SU-DHL-6 (cell line): Measurements from ENCODE around the gene RANBP17.

ENCODE experiments used
- H2AFZ ChIP-seq: fragments of 200-600 bp; sonication (generic); 2 replicates; pipeline ENCODE4 v1.6.1; 2014; ENCODE audit warnings: low read depth, mild to moderate bottlenecking, moderate library complexity, mixed read lengths, antibody characterized with exemption, low read length; ENCODE audit not compliant: severe bottlenecking
- H3F3A ChIP-seq: fragments of 200-600 bp; shearing (Covaris generic); 2 replicates; pipeline ENCODE4 v1.6.0; 2016; ENCODE audit warnings: antibody characterized with exemption, mild to moderate bottlenecking; ENCODE audit not compliant: insufficient read depth
- H3K27ac ChIP-seq: fragments of 200-600 bp; sonication (generic); 2 replicates; pipeline ENCODE4 v1.5.1; 2016; ENCODE audit warnings: low read depth, mild to moderate bottlenecking, low read length, moderate library complexity, mixed read lengths
- H3K27me3 ChIP-seq: fragments of 200-600 bp; sonication (generic), shearing (Covaris generic); 2 replicates; pipeline ENCODE4 v1.6.0; 2014; ENCODE audit warnings: mild to moderate bottlenecking, low read length
- H3K36me3 ChIP-seq: fragments of 200-600 bp; sonication (generic); 2 replicates; pipeline ENCODE4 v1.6.1; 2014; ENCODE audit warnings: mild to moderate bottlenecking, low read length, mixed read lengths
- H3K4me2 ChIP-seq: fragments of 300-600, 200-600 bp; shearing (Covaris generic), sonication (generic); 2 replicates; pipeline ENCODE4 v1.6.0; 2014; ENCODE audit warnings: low read length, low read depth, mild to moderate bottlenecking; ENCODE audit not compliant: poor library complexity, severe bottlenecking
- H3K4me3 ChIP-seq: fragments of 200-600 bp; sonication (generic); 2 replicates; pipeline ENCODE4 v1.5.1; 2014; ENCODE audit warnings: antibody characterized with exemption, low read length, mild to moderate bottlenecking, mixed read lengths; ENCODE audit not compliant: insufficient read depth, poor library complexity, severe bottlenecking
- H3K79me2 ChIP-seq: fragments of 200-600 bp; sonication (generic); 2 replicates; pipeline ENCODE4 v1.6.1; 2014; ENCODE audit warnings: mild to moderate bottlenecking, low read length, moderate library complexity; ENCODE audit not compliant: insufficient read depth
- H3K9ac ChIP-seq: fragments of 200-600 bp; sonication (generic); 2 replicates; pipeline ENCODE4 v1.7.0; 2014; ENCODE audit warnings: mild to moderate bottlenecking, low read length
- H3K9me2 ChIP-seq: fragments of 200-600 bp; sonication (generic); replicated peaks from 2 replicates; pipeline ENCODE4 v1.6.1; 2014; ENCODE audit warnings: low read length; ENCODE audit not compliant: insufficient read depth
- H3K9me3 ChIP-seq: fragments of 200-600 bp; sonication (generic); 2 replicates; pipeline ENCODE4 v1.6.1; 2014; ENCODE audit warnings: low read length, mixed read lengths; ENCODE audit not compliant: insufficient read depth
- H4K20me1 ChIP-seq: fragments of 200-600 bp; sonication (generic); 2 replicates; pipeline ENCODE4 v1.6.1; 2014; ENCODE audit warnings: low read depth, mild to moderate bottlenecking, antibody characterized with exemption, low read length, moderate library complexity, mixed read lengths
- EZH2phosphoT487 ChIP-seq: fragments of 200-600 bp; sonication (generic), shearing (Covaris generic); conservative IDR thresholded peaks from 2 replicates; pipeline ENCODE4 v1.6.1; 2018; ENCODE audit warnings: mild to moderate bottlenecking, antibody characterized with exemption, low read length, moderate library complexity, mixed read lengths
- TF ChIP-seq, protein P1 (sequence below): fragments of 200-600 bp; sonication (generic); IDR thresholded peaks from one replicate; pipeline ENCODE4 v1.5.1; 2017; ENCODE audit warnings: antibody characterized with exemption, mild to moderate bottlenecking, low read length, moderate library complexity; ENCODE audit not compliant: insufficient read depth, poor library complexity, severe bottlenecking

RANBP17 gene

DNA sequence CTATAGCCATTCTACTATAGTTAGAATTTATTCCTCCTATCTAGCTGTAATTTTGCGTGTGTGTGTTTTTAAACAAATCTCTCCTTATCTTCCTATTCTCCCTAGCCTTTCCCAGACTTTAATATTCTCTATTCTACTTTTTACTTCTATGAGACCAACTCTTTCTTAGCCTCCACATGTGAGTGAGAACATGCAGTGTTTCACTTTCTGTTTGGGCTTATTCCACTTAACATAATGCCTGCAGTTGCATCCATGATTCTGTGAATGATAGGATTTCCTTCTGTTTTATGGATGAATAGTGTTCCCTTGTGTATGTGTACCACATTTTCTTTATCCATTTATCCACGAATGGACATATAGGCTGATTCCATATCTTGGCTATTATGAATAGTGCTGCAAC lies 254.9 kb downstream of the RANBP17 start:
- H4K20me1 ChIP-seq = no peaks in the 10 kb centered on the region
- no peaks in the 10 kb centered on the region for H3K9me3 ChIP-seq
- no peak overlapping the region for H3K4me2 ChIP-seq
- H3K4me3 ChIP-seq = no peak overlapping the region
- no peak overlapping the region for H3K27ac ChIP-seq
- H3K9ac ChIP-seq = no peak overlapping the region
- H3K36me3 ChIP-seq = no peaks in the 10 kb centered on the region
- no peaks in the 10 kb centered on the region for H3K79me2 ChIP-seq
- TF ChIP-seq, protein P1, sequence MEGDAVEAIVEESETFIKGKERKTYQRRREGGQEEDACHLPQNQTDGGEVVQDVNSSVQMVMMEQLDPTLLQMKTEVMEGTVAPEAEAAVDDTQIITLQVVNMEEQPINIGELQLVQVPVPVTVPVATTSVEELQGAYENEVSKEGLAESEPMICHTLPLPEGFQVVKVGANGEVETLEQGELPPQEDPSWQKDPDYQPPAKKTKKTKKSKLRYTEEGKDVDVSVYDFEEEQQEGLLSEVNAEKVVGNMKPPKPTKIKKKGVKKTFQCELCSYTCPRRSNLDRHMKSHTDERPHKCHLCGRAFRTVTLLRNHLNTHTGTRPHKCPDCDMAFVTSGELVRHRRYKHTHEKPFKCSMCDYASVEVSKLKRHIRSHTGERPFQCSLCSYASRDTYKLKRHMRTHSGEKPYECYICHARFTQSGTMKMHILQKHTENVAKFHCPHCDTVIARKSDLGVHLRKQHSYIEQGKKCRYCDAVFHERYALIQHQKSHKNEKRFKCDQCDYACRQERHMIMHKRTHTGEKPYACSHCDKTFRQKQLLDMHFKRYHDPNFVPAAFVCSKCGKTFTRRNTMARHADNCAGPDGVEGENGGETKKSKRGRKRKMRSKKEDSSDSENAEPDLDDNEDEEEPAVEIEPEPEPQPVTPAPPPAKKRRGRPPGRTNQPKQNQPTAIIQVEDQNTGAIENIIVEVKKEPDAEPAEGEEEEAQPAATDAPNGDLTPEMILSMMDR = no peak
- TF ChIP-seq EZH2phosphoT487 = no peak
- H3K9me2 ChIP-seq = no peaks in the 10 kb centered on the region
- H3K27me3 ChIP-seq = no peaks in the 10 kb centered on the region
- H3F3A ChIP-seq = no peaks in the 10 kb centered on the region
- H2AFZ ChIP-seq = no peak overlapping the region

DNA sequence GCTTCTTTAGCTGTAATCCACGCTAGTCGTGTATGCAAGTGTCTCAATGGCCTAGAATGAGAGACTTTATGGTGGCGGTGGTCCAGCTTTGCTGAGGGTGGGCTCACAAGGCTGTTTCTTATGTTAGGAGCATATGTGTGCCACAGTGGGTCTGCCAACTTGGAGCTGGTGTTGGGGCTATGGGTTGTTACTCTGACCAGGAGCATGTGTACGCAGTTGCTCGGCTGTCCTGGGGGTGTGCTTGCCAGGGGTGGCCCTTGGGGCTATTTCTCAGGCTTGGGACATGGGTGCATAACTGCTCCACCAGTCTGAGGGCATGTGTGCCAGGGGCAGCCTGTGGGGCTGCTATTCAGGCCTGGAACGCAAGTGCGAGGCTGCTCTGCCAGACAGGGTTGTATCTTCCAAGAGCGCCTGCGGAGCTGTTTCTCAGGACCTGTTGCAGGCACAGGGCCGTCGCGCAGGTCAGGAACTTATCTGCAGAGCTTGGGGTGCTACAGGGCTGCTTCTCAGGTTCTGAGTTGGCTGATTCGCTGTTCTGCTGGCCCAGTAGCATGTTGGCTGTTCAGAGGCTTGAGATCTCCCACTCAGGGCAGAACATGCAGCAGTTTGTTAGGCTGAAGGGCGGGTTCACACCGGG lies 259.3 kb downstream of the RANBP17 start:
- no peak overlapping the region for H3K4me3 ChIP-seq
- no peaks in the 10 kb centered on the region for H3K9me2 ChIP-seq
- no peaks in the 10 kb centered on the region for H3F3A ChIP-seq
- H3K4me2 ChIP-seq = no peak overlapping the region
- H2AFZ ChIP-seq = no peak overlapping the region
- no peaks in the 10 kb centered on the region for H3K36me3 ChIP-seq
- H4K20me1 ChIP-seq = no peaks in the 10 kb centered on the region
- H3K27ac ChIP-seq = no peak overlapping the region
- no peaks in the 10 kb centered on the region for H3K9me3 ChIP-seq
- H3K9ac ChIP-seq = no peak overlapping the region
- TF ChIP-seq, protein P1 = no peak
- no peak for TF ChIP-seq EZH2phosphoT487
- H3K27me3 ChIP-seq = no peaks in the 10 kb centered on the region
- H3K79me2 ChIP-seq = no peaks in the 10 kb centered on the region

DNA sequence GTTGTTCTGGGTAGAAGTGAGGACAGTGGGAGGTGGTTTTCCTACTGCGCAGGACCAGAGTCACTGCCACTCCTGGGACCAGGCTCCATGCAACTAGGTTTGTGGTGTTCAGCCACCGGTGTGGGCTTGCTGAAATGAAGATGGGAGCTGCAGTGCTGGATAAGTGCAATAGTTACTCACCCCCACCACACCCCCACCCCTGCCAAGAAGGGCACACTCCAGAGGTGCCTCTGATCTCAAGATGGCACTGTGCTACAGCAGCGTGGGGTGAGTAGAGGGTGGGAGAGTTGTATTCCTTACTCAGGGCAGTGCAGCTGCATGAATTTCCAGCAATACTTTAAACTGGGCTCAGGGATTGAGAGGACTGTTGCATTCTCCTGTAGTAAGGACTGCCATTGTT lies 259.8 kb downstream of the RANBP17 start:
- no peak overlapping the region for H3K9ac ChIP-seq
- no peak overlapping the region for H3K4me3 ChIP-seq
- H3K36me3 ChIP-seq = no peaks in the 10 kb centered on the region
- no peak overlapping the region for H2AFZ ChIP-seq
- H3F3A ChIP-seq = no peaks in the 10 kb centered on the region
- TF ChIP-seq EZH2phosphoT487 = no peak
- TF ChIP-seq, protein P1 = no peak
- H4K20me1 ChIP-seq = no peaks in the 10 kb centered on the region
- no peak overlapping the region for H3K4me2 ChIP-seq
- no peaks in the 10 kb centered on the region for H3K9me3 ChIP-seq
- no peaks in the 10 kb centered on the region for H3K27me3 ChIP-seq
- H3K9me2 ChIP-seq = no peaks in the 10 kb centered on the region
- H3K79me2 ChIP-seq = no peaks in the 10 kb centered on the region
- H3K27ac ChIP-seq = no peak overlapping the region
